CD4-positive, alpha-beta T cell treated with Interleukin-4 for 1 hour (primary cell): ENCODE measurements around the gene CDC14B.
A peak's percentile ranks its signal among the peaks of the same experiment; 100 is the strongest.
"Not testable (repeated sequence)": the region's sequence is repeated elsewhere in the genome, so short reads cannot be mapped to it uniquely, and the experiment has no call there.

ENCODE experiments used
- DNase-seq, 2 donors: peaks; one replicate each; pipeline ENCODE4 v3.0.0-alpha.2; 2020 to 2022

Gene CDC14B

GRCh38 chr9:96585426-96585825, 34.2 kb downstream of the CDC14B start:
- no peak for DNase-seq

GRCh38 chr9:96582199-96582598, 37.4 kb downstream of the CDC14B start:
- not testable (repeated sequence) for DNase-seq

DNA sequence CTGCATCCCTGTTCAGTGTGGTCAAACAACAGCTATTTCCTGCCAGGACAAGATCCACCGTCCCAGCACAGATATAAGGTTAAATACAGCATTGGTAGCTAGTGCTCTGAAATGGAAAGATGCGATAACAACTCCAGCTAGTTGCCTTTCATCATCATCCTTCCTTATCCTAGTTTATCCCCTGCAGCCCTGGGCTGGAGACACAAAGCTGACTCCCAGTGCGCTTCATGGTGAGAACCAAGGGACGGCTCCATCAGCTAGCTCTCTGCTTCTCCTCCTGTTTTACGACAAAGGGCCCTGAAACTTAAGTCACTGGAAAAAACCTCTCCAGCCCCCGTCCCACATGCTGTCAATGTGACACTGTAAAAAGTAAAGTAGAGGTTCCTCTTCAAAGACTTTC, 37.9 kb downstream of the CDC14B start:
- DNase-seq: no peak

- no peak for DNase-seq
Observed at GRCh38 chr9:96581301-96581700, 38.3 kb downstream of the CDC14B start.

- no peak for DNase-seq
Observed at GRCh38 chr9:96574931-96575351, 44.7 kb downstream of the CDC14B start.

DNA sequence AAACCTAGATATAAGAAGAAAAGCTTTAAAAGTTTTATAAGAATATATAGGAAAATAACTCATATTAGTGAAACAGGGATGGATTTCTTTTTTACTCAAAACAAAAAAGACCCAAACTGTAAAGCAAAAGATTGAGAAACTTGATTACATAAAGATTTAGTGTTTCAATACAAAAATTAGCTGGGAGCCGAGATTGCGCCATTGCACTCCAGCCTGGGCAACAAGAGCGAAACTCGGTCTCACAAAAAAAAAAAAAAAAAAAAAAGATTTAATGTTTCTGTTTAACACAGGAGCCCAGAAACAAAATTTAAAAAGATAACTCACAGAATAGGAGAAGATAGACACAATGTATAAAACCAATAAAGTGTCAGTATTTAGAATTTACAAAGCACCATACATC, 45.2 kb downstream of the CDC14B start:
- DNase-seq: no peak

- no peak for DNase-seq
Observed at GRCh38 chr9:96567203-96567700, 52.4 kb downstream of the CDC14B start.

DNA sequence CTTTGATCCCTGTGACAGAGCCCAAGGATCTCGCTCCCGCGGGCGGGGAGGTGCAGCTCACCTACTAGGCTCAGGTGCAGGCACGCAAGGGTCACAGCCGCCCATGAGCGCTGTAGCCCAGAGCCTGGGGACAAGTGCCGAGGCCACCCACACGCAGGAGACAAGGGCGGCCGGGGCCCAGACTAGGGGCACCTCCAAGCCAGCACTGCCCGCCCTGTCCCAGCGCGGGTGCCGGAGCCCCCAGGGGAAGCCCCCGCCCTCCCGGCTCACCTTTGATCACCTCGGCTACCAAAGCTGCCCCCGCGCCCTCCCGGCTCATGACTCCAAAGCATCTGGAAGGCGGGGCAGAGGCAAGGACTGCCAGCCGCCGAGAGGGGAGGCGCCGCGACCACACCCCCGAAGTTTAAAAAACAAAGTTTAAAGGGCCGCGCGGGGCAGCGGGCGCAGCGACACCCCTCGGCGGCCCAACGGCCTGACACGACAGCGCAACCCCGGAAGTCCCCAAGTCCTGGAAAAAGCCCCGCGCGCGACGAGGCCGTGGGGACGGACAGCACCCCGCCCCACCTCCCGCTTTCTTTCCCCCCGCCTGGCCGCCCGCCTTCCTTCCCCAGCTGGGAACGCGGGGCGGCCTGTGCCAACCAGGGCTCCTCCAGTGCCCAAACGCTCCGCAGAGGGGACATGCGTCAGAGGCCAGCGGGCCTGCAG, 53.0 kb downstream of the CDC14B start:
- DNase-seq: peak; percentile 79 to 84

- peak in 1 of 2 donors; percentile 5 for DNase-seq
Observed at GRCh38 chr9:96565671-96566497, 53.8 kb downstream of the CDC14B start.

DNA sequence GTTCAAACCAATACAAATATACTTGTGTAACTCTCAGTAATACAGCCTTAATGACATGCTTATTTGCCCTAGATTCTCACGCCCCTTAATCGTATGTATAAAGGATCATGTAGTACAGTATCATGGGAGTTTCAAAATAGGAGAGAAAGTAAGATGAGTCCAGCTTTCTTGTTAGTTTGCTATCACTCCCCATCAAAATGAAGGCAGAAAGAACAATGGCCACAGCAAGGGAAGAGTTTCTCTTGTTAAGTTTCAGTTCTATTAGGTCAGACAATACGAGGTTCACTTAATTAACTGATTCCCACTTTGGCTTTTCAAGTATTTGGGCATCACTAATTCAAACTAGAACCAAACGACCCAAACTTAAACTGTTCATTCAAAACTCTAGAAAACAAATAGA, 55.4 kb downstream of the CDC14B start:
- no peak for DNase-seq

DNA sequence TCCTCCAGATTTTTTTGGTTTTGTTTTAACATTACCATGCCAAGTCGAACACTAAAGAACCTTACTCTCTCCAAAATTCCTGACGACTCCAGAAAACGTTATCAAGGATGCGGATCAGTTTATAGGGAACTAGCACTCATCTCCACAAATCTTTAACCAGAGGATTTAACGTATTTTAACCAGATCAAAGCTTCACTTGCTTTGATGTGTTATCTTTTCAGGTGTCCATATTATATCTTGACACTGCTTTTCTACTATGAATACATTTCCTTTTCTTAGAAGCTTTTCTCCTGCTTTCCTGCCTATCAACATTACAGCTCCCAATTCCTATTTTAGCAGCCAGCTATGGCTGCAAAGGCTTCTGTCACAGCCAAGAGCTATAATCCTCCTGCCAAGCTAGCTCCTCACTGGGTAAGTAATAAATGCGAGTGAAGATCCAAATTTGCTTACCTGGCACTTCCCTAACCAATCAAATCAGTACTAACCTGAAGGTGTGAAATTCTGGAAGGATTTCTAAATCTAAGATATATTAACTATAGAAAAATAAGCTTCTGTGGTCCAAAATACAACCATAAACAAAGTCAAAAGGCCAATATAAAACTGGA, 60.2 kb downstream of the CDC14B start:
- no peak for DNase-seq

GRCh38 chr9:96557921-96558320, 61.7 kb downstream of the CDC14B start:
- DNase-seq: no peak

DNA sequence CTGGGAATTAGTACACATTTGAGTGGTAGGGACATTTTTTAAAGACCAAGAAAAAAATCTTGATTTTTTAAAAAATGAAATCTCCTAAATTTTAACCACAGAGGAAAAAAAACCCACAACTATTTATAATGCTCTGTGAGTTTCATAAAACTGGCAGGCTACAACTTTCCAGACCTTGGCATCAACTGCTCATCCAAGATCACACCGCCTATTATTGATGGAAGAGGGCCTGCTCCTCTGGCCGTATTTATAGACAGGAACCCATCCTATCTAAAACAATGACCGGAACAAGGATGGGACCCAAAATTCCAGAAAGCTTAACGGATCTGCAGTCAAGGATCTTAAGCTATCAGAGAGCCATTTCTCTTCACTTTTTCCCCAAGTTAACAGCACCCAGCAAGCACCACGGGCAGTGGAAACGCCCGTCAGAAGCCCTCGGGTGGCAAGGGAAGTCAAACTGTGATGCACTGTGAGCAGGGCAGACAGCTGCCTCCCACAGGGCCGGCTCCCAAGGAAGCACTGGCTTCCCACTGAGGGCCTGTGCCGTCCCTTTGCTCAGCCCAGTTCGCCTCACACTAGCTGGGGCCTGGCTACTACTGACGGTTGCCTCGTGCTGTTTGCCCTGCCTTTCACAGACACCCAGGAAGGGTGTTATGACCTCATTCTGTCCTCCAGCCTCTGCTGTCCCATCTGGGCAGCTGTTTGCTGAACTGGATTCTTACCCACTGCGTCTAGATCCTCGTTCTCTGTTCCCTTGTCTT, 62.8 kb downstream of the CDC14B start:
- no peak for DNase-seq

GRCh38 chr9:96555567-96556386, 63.9 kb downstream of the CDC14B start:
- DNase-seq: no peak

- DNase-seq: no peak
Observed at GRCh38 chr9:96554801-96555566, 64.7 kb downstream of the CDC14B start.

- DNase-seq: no peak
Observed at GRCh38 chr9:96554326-96554725, 65.3 kb downstream of the CDC14B start.

- DNase-seq: no peak
Observed at GRCh38 chr9:96553070-96553469, 66.6 kb downstream of the CDC14B start.

- no peak for DNase-seq
Observed at GRCh38 chr9:96551403-96551802, 68.2 kb downstream of the CDC14B start.

GRCh38 chr9:96550659-96551058, 69.0 kb downstream of the CDC14B start:
- DNase-seq: no peak

GRCh38 chr9:96543131-96543530, 76.5 kb downstream of the CDC14B start:
- DNase-seq: not testable (repeated sequence)

DNA sequence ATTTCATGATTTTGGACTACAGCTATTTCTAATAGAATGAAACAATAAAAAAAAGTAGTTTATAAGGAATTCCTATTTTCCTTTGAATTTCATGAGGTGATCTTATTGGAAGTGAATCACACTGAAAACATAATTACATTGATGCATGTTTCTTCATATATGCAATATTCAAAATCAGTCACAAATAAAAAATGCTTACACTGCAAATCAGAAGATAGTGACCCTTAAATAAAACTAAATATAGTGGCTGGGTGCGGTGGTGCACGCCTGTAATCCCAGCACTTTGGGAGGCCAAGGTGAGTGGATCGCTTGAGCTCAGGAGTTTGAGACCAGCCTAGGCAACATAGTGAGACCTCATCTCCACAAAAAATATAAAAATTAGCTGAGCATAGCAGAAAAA, 79.5 kb downstream of the CDC14B start:
- DNase-seq: no peak
